RWPE2 (cell line): ENCODE measurements around the gene ACOXL.

Experiments
- ATAC-seq: fragments of 200-7000 bp; cut with Tn5 transposase; 3 replicates; pipeline ENCODE4 v1.9.1; 2021; ENCODE audit warnings: low read depth
- DNase-seq: peaks from one replicate; pipeline ENCODE4 v3.0.0-alpha.2; 2020; ENCODE audit warnings: low spot score
- H3K27ac ChIP-seq: fragments of 450-650 bp; 2 replicates; pipeline ENCODE4 v1.5.1; 2017; ENCODE audit warnings: mild to moderate bottlenecking; ENCODE audit not compliant: poor library complexity, severe bottlenecking
- H3K27me3 ChIP-seq: fragments of 250-450 bp; sonication (Bioruptor Pico); 2 replicates; pipeline ENCODE4 v1.5.1; 2021; ENCODE audit warnings: mild to moderate bottlenecking, moderate library complexity; ENCODE audit not compliant: insufficient read depth, poor library complexity, severe bottlenecking
- H3K36me3 ChIP-seq: fragments of 250-450 bp; sonication (Bioruptor Pico); 2 replicates; pipeline ENCODE4 v1.5.1; 2020; ENCODE audit warnings: low read depth, mild to moderate bottlenecking, moderate library complexity
- H3K4me1 ChIP-seq: fragments of 250-450 bp; sonication (Bioruptor Pico); 2 replicates; pipeline ENCODE4 v1.5.1; 2021; ENCODE audit warnings: mild to moderate bottlenecking, moderate library complexity; ENCODE audit not compliant: insufficient read depth, poor library complexity, severe bottlenecking
- H3K4me3 ChIP-seq: fragments of 250-450 bp; sonication (Bioruptor Pico); 2 replicates; pipeline ENCODE4 v1.5.1; 2021; ENCODE audit warnings: mild to moderate bottlenecking, moderate library complexity; ENCODE audit not compliant: severe bottlenecking
- H3K9me3 ChIP-seq: fragments of 250-450 bp; sonication (Bioruptor Pico); 2 replicates; pipeline ENCODE4 v1.5.1; 2021; ENCODE audit warnings: mild to moderate bottlenecking, moderate library complexity; ENCODE audit not compliant: severe bottlenecking
- TF ChIP-seq, protein P1 (sequence below): fragments of 450-650 bp; IDR thresholded peaks from one replicate; pipeline ENCODE4 v1.5.1; 2017; ENCODE audit warnings: mild to moderate bottlenecking, moderate library complexity; ENCODE audit not compliant: poor library complexity, severe bottlenecking

Gene ACOXL

DNA sequence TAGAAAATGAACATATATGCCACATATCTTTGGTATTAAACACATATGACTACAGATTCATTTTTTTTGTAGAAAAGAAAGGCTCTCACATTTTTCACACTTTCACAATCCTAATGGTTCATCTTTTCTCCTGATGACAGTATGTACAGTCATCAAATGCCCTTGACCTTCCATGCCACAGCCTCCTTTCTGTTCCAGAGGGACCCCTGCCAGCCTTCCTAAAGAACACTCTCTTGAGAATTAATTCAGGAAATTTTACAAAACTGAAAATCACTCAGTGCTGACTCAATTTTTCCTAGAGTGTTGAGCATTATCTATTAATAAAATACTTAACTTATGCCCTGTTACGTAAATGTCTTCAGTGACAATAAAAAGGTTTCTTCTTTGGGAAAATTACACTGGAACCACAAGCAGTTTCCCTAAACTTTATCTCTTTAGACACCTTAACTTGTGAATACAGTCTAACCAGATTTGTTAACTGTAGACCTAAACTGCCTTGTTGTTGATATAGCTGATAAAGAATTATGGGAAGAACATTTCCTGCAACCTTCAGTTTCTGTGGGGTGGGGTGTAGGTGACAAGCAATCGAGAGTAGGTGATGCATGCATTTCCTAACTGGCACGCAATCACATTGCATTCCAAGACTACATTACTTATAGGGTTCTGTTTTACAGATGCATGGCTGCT lies 15.3 kb upstream of the ACOXL start:
- ATAC-seq: no peak
- Histone ChIP-seq H3K4me3 (no peak overlapping the region), H3K9me3 (no peaks in the 10 kb centered on the region), H3K27me3 (peaks cover 7% of the 10 kb centered on the region), H3K36me3 (no peaks in the 10 kb centered on the region; the same call in 1 of the 2 replicates), H3K4me1 (no peaks in the 10 kb centered on the region), H3K27ac (no peak overlapping the region)
- TF ChIP-seq, protein P1, sequence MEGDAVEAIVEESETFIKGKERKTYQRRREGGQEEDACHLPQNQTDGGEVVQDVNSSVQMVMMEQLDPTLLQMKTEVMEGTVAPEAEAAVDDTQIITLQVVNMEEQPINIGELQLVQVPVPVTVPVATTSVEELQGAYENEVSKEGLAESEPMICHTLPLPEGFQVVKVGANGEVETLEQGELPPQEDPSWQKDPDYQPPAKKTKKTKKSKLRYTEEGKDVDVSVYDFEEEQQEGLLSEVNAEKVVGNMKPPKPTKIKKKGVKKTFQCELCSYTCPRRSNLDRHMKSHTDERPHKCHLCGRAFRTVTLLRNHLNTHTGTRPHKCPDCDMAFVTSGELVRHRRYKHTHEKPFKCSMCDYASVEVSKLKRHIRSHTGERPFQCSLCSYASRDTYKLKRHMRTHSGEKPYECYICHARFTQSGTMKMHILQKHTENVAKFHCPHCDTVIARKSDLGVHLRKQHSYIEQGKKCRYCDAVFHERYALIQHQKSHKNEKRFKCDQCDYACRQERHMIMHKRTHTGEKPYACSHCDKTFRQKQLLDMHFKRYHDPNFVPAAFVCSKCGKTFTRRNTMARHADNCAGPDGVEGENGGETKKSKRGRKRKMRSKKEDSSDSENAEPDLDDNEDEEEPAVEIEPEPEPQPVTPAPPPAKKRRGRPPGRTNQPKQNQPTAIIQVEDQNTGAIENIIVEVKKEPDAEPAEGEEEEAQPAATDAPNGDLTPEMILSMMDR: no peak
- DNase-seq: no peak

DNA sequence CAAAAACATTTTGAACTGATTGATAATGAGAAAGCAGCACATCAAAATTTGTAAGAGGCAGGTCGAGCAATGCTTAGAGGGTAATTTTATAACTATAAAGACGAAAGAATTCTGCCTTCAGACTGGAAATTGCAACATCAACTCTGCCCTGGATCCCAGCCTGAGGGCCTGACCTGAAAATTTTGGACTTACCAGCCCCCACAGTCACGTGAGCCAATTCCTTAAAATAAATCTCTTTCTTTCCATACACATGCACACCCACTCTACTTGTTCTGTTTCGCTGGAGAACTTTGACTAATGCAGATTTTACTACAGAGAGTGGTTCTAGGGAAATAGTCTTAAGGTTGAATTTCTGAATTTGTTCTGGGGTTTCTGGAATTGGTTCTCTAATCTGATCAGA lies 14.6 kb upstream of the ACOXL start:
- Histone ChIP-seq H3K27me3 (peaks cover 7% of the 10 kb centered on the region), H3K36me3 (no peaks in the 10 kb centered on the region; the same call in 1 of the 2 replicates), H3K27ac (no peak overlapping the region), H3K4me1 (no peaks in the 10 kb centered on the region), H3K4me3 (no peak overlapping the region), H3K9me3 (no peaks in the 10 kb centered on the region)
- TF ChIP-seq, protein P1: no peak
- ATAC-seq (no peak), DNase-seq (no peak)

DNA sequence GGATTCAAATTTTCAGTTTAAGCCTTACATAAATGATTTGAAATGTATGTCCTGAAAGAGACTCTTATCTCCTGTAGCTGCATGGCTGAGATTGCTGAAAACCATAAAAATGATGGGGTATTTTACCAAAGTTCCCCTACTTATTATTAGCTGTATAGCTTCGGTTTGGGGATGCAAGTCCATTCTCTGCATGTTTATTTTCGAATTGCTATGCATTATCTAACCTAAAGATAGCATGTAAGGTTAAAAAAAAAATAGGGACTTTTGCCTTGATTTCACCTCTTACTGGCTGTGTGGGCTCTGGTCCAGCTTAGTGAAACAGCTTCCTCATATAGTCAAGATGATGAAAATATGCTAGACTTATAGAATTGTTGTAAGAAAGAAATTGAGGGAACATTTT lies 14.0 kb upstream of the ACOXL start:
- H3K4me3 ChIP-seq: no peak overlapping the region
- no peak for ATAC-seq
- no peaks in the 10 kb centered on the region for H3K9me3 ChIP-seq
- H3K27me3 ChIP-seq: peaks cover 12% of the 10 kb centered on the region
- TF ChIP-seq, protein P1: no peak
- H3K4me1 ChIP-seq: no peaks in the 10 kb centered on the region
- DNase-seq: no peak
- no peaks in the 10 kb centered on the region; the same call in 1 of the 2 replicates for H3K36me3 ChIP-seq
- H3K27ac ChIP-seq: no peak overlapping the region

DNA sequence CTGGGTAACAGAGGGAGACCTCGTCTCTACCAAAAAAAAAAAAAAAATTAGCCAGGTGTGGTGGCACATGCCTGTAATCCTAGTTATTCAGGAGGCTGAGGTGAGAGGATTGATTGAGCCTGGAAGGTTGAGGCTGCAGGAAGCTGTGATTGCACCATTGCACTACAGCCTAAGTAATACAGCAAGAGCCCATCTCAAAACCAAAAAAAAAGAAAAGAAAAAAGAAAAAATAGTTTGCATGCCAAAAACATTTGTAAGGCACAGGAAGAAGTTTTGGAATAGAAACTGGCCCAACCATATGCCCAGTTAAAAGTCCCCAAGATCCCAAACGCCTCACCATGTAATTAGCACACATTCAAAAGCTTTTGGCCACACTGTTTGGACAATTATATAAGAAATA lies 13.4 kb upstream of the ACOXL start:
- no peak overlapping the region for H3K27ac ChIP-seq

DNA sequence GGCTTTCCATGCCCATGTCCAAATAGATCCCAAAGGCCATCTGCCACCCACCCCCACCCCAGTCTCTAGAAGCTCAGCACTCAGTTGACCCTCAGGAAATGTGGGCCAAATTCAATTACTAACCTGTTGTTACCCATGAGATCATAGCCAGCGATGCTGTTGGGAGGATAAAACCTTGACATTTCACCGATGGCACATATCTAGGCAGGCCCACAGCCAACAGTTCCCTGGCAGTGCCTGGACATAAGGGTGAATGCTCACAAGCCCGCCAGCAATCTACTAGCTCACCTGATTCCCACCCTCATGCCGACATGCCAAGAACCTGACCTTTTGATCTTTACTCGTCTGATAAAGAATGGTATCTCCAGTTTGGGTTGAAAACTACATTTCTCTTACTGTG lies 11.8 kb upstream of the ACOXL start:
- ATAC-seq (no peak), DNase-seq (no peak)
- no peaks in the 10 kb centered on the region for H3K9me3 ChIP-seq
- H3K36me3 ChIP-seq: no peaks in the 10 kb centered on the region; the same call in 1 of the 2 replicates
- H3K4me3 ChIP-seq: no peak overlapping the region
- no peak overlapping the region for H3K27ac ChIP-seq
- TF ChIP-seq, protein P1: no peak
- H3K27me3 ChIP-seq: peaks cover 9% of the 10 kb centered on the region
- no peaks in the 10 kb centered on the region for H3K4me1 ChIP-seq

More for the DNA sequence above, 13.4 kb upstream of the ACOXL start:
- H3K9me3 ChIP-seq: no peaks in the 10 kb centered on the region
- no peak overlapping the region for H3K4me3 ChIP-seq
- no peak for ATAC-seq
- DNase-seq: no peak
- TF ChIP-seq, protein P1: no peak
- H3K36me3 ChIP-seq: no peaks in the 10 kb centered on the region; the same call in 1 of the 2 replicates
- peaks cover 12% of the 10 kb centered on the region for H3K27me3 ChIP-seq
- H3K4me1 ChIP-seq: no peaks in the 10 kb centered on the region
